ENCODE measurements around the gene SOX5. TPM values are rescaled to one million over a fixed set of nuclear protein-coding genes. Genes with fewer than 3 reads are reported as not detected.

The SOX5 gene
- not detected in 2 replicates for total RNA-seq (2022)
- Bru-seq, nascent RNA: percentile 7 among the genes with signal in this experiment
- BruChase-seq, experiment 1, labeled RNA remaining after a 6-hour chase: percentile 3 among the genes with signal in this experiment
- percentile 4 among the genes with signal in this experiment for BruChase-seq, experiment 2, labeled RNA remaining after a 2-hour chase
- long read RNA-seq: 0 reads

- CTCF ChIA-PET: no interaction called here
- Mint-ChIP-seq H3K9me3 (ENCODE audit: low read depth, unreplicated experiment) (no peaks in the 10 kb centered on the region), H3K4me1 (ENCODE audit: low read depth, unreplicated experiment) (no peaks in the 10 kb centered on the region), H3K27ac (ENCODE audit: unreplicated experiment) (no peak within 1 kb of the TSS), H3K4me3 (ENCODE audit: low read depth, unreplicated experiment) (no peak within 1 kb of the TSS), H3K27me3 (ENCODE audit: unreplicated experiment) (no peaks in the 10 kb centered on the region), H3K36me3 (ENCODE audit: insufficient read depth, unreplicated experiment) (no peaks in the 10 kb centered on the region)
- DNase-seq: no peak
- TF ChIP-seq CTCF (IDR thresholded peaks at IDR 0.05; ENCODE audit: unreplicated experiment): no peak
- BruUV-seq (replicated peaks): no TSS peak
- intact Hi-C loops (cut with micrococcal nuclease; ENCODE audit: unreplicated experiment): no loop called here
These were observed at the start of gene SOX5 for GRCh38 chr12:23949348-23950209. Gene SOX5, minus strand, starts transcription at chr12:23949670. Its CDS starts 69 bp downstream, at chr12:23949601.

GRCh38 chr12:23987046-23987445 is 37.6 kb upstream of the SOX5 start:
- intact Hi-C loops (cut with micrococcal nuclease; ENCODE audit: unreplicated experiment): no loop called here
- no peak for DNase-seq
- no peak for TF ChIP-seq CTCF (IDR thresholded peaks at IDR 0.05; ENCODE audit: unreplicated experiment)
- H3K27ac Mint-ChIP-seq (ENCODE audit: unreplicated experiment): no peak overlapping the region
- H3K36me3 Mint-ChIP-seq (ENCODE audit: insufficient read depth, unreplicated experiment): no peaks in the 10 kb centered on the region
- CTCF ChIA-PET: no interaction called here
- BruUV-seq (replicated peaks): no TSS peak
- H3K4me3 Mint-ChIP-seq (ENCODE audit: low read depth, unreplicated experiment): no peak overlapping the region
- peaks cover 9% of the 10 kb centered on the region for H3K9me3 Mint-ChIP-seq (ENCODE audit: low read depth, unreplicated experiment)
- H3K27me3 Mint-ChIP-seq (ENCODE audit: unreplicated experiment): no peaks in the 10 kb centered on the region
- H3K4me1 Mint-ChIP-seq (ENCODE audit: low read depth, unreplicated experiment): no peaks in the 10 kb centered on the region

GRCh38 chr12:23980826-23981225 is 31.4 kb upstream of the SOX5 start:
- Mint-ChIP-seq H3K4me3 (ENCODE audit: low read depth, unreplicated experiment) (no peak overlapping the region), H3K4me1 (ENCODE audit: low read depth, unreplicated experiment) (no peaks in the 10 kb centered on the region), H3K36me3 (ENCODE audit: insufficient read depth, unreplicated experiment) (no peaks in the 10 kb centered on the region), H3K27ac (ENCODE audit: unreplicated experiment) (no peak overlapping the region), H3K9me3 (ENCODE audit: low read depth, unreplicated experiment) (peaks cover 4% of the 10 kb centered on the region), H3K27me3 (ENCODE audit: unreplicated experiment) (no peaks in the 10 kb centered on the region)
- intact Hi-C loops (cut with micrococcal nuclease; ENCODE audit: unreplicated experiment): no loop called here
- CTCF ChIA-PET: interaction anchor here (0.6 kb wide), 1 partner anchor 96 kb away, joined by 7 read pairs; no protein-coding TSS in a partner anchor
- TF ChIP-seq CTCF (IDR thresholded peaks at IDR 0.05; ENCODE audit: unreplicated experiment): no peak
- DNase-seq: no peak
- BruUV-seq (replicated peaks): no TSS peak

- Mint-ChIP-seq H3K27ac (ENCODE audit: unreplicated experiment) (no peak overlapping the region), H3K4me1 (ENCODE audit: low read depth, unreplicated experiment) (no peaks in the 10 kb centered on the region), H3K36me3 (ENCODE audit: insufficient read depth, unreplicated experiment) (no peaks in the 10 kb centered on the region), H3K4me3 (ENCODE audit: low read depth, unreplicated experiment) (no peak overlapping the region), H3K27me3 (ENCODE audit: unreplicated experiment) (no peaks in the 10 kb centered on the region), H3K9me3 (ENCODE audit: low read depth, unreplicated experiment) (peaks cover 7% of the 10 kb centered on the region)
- no peak for TF ChIP-seq CTCF (IDR thresholded peaks at IDR 0.05; ENCODE audit: unreplicated experiment)
- CTCF ChIA-PET: no interaction called here
- intact Hi-C loops (cut with micrococcal nuclease; ENCODE audit: unreplicated experiment): no loop called here
- BruUV-seq (replicated peaks): no TSS peak
- no peak for DNase-seq
These were observed 15.3 kb upstream of the SOX5 start for GRCh38 chr12:23964812-23965211.
